HG03135 (cell line): Measurements from ENCODE around the gene KRT83.
"Not testable (repeated sequence)": the region's sequence is repeated elsewhere in the genome, so short reads cannot be mapped to it uniquely, and the experiment has no call there.

Experiments
- ATAC-seq: cut with Tn5 transposase; IDR thresholded peaks from one replicate; pipeline ENCODE4 v1.9.1; 2021; ENCODE audit warnings: mild to moderate bottlenecking, moderate library complexity; ENCODE audit not compliant: unreplicated experiment

KRT83 gene

GRCh38 chr12:52287816-52288805 lies 33.1 kb downstream of the KRT83 start:
- peak; percentile 86 for ATAC-seq

- not testable (repeated sequence) for ATAC-seq
Measured at GRCh38 chr12:52286857-52287785, 34.1 kb downstream of the KRT83 start.

- ATAC-seq = no peak
Measured at GRCh38 chr12:52285851-52286530, 35.2 kb downstream of the KRT83 start.

- ATAC-seq = no peak
Measured at GRCh38 chr12:52285172-52285745, 35.9 kb downstream of the KRT83 start.

GRCh38 chr12:52284562-52285171 lies 36.5 kb downstream of the KRT83 start:
- ATAC-seq = no peak

- no peak for ATAC-seq
Measured at GRCh38 chr12:52280796-52281560, 40.2 kb downstream of the KRT83 start.

GRCh38 chr12:52280319-52280795 lies 40.8 kb downstream of the KRT83 start:
- ATAC-seq = no peak

GRCh38 chr12:52279422-52280318 lies 41.5 kb downstream of the KRT83 start:
- ATAC-seq = no peak

GRCh38 chr12:52278575-52279421 lies 42.4 kb downstream of the KRT83 start:
- peak; percentile 81 for ATAC-seq

GRCh38 chr12:52277486-52278245 lies 43.5 kb downstream of the KRT83 start:
- no peak for ATAC-seq

- no peak for ATAC-seq
Measured at GRCh38 chr12:52275686-52276085, 45.5 kb downstream of the KRT83 start.

- ATAC-seq = no peak
Measured at GRCh38 chr12:52274521-52275120, 46.6 kb downstream of the KRT83 start, which contains the start of gene KRT86. KRT86 (plus strand) TSS chr12:52274645; CDS start chr12:52301917, 27,272 bp downstream.

- no peak for ATAC-seq
Measured at GRCh38 chr12:52271158-52271557, 50.0 kb downstream of the KRT83 start.

GRCh38 chr12:52270541-52271070 lies 50.6 kb downstream of the KRT83 start:
- ATAC-seq = no peak

GRCh38 chr12:52268212-52268611 lies 53.0 kb downstream of the KRT83 start:
- no peak for ATAC-seq

GRCh38 chr12:52267699-52268098 lies 53.5 kb downstream of the KRT83 start:
- ATAC-seq = no peak
